Skeletal muscle satellite cell (primary cell): ENCODE data around the gene MRPS34.

Experiments used
- H3K27me3 ChIP-seq: 2 replicates; pipeline ENCODE4 v1.7.0; 2013; ENCODE audit warnings: low read length; ENCODE audit not compliant: control insufficient read depth, insufficient read depth
- H3K36me3 ChIP-seq: 2 replicates; pipeline ENCODE4 v1.7.0; 2013; ENCODE audit warnings: mild to moderate bottlenecking, control low read depth, low read length; ENCODE audit not compliant: insufficient read depth
- H3K4me1 ChIP-seq: 2 replicates; pipeline ENCODE4 v1.7.0; 2013; ENCODE audit warnings: low read length; ENCODE audit not compliant: control insufficient read depth, insufficient read depth
- H3K4me2 ChIP-seq: 2 replicates; pipeline ENCODE4 v1.7.0; 2013; ENCODE audit warnings: mild to moderate bottlenecking, low read length
- H3K4me3 ChIP-seq: 2 replicates; pipeline ENCODE4 v1.7.0; 2013; ENCODE audit warnings: low read length
- H3K9ac ChIP-seq: 2 replicates; pipeline ENCODE4 v1.7.0; 2013; ENCODE audit warnings: mild to moderate bottlenecking, low read depth, low read length, moderate library complexity
- H3K9me3 ChIP-seq: replicated peaks from 2 replicates; pipeline ENCODE4 v1.7.0; 2013; ENCODE audit warnings: mild to moderate bottlenecking, control low read depth, low read length

MRPS34 gene

DNA sequence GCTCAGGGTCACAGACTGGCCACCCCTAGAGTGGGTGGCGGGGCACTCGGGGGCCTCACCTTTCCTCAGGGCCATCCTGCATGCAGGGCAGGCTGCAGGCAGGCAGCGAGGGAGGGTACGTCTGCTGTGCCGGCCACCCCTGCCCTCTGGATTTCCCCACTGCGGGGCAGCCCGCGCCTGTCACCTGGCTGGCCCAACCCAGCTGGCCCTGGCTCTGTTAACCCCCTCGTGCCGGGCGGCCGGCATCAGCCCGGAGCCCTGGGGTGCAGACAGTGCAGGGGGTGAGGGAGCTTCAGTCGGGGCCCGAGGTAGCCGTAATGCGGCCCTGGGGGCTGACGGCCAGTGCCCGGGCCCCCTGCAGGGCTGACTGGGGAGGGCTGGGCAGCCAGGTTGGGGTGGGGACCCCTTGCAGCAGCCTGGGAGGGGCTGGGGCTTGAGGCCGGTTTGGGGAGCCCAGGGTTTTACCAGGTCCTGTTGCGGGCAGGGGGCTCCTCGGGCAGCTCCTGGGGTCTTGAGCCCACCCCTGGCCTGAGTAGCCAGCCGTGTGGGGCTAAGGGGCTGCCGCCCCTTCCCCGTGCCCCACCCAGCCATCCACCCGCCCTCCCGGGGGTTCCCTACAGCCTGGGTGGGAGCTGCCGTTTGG lies 20.8 kb upstream of the MRPS34 start, which contains the start of gene IGFALS:
TSS of gene IGFALS (minus strand) at position 128 of the 643 bp plus-strand sequence. CDS start at position 75, 53 bp downstream.
- H3K36me3 ChIP-seq, result peaks cover 6% of the 10 kb centered on the region
- H3K9ac ChIP-seq, result no peak within 1 kb of the TSS
- H3K27me3 ChIP-seq, result no peaks in the 10 kb centered on the region
- no peaks in the 10 kb centered on the region for H3K4me1 ChIP-seq
- H3K4me2 ChIP-seq, result no peak within 1 kb of the TSS
- no peak within 1 kb of the TSS for H3K4me3 ChIP-seq
- H3K9me3 ChIP-seq, result peaks cover 4% of the 10 kb centered on the region

DNA sequence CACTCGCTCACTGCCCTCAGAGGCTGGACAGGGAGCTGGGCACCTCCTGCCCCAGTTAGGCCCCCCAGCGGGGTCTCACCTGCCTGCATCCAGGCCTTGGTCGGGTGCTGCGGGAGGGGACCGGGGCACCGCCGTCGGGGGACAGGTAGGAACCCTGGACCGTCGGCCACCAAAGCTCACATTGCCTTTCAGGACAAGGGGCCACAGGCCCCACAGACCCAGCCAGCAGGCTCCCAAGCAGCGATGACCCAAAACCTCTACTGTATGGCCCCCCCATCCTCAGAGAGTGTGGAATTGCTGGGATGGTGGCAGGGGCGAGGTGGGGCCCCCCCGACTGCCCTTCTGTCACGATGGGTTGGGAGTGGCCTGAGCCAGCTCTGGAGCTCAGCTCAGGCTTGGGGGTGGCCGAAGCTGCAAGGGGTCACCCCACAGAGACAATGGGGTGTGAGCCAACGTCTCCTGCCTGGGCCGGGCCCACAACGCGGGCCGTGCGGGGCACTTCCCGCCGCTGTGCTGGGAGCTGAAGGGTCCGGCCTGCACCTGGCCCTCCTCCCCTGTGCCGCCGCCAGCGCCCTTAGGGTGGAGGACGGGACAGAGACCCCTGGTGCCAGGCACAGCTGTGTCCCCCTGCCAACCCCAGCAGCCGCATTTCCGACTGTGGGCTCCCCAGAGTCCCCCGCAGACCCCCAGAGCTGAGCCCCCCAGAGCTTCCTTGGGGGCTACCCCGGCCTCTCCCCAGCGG lies 20.1 kb upstream of the MRPS34 start:
- no peak overlapping the region for H3K4me2 ChIP-seq

DNA sequence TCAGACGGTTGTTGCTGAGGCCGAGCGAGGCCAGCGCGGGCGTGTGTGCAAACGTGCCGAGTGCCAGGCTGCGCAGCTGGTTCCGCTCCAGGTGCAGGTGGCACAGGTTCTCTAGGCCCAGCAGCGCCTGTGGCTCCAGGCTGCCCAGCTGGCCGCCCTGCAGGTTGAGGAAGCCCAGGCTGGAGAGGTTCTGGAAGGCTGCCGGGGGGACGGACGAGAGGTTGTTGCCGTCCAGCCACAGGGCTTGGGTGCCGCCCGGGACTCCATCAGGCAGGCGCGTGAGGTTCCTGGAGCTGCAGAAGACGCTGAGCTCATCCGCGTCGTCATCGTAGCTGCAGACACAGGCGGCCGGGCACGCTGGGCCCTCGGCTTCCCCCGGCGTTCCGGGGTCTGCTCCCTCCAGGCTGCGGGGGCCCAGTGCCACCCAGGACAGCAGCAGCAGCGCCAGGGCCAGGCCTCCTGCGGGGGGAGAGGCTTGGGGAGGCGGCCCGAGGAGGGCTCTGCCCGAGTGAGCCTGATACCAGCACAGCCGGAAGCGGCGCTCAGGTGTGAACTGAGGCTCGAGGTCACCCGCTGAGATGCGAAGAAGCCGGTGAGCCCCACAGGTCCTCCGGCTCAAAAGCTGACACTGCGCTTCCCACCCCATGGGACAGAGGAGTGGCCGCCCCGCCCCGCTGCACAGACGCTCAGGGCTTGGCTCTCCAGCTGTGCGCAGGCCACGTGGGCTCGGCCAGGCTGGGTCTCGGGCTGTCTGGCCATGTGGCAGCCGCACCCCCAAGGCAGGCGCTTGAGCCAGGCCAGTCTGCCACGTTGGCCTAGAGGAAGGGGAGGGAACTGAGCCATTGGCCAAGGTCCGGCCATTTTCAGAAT lies 19.2 kb upstream of the MRPS34 start:
- H3K4me3 ChIP-seq, result no peak overlapping the region
- H3K4me1 ChIP-seq, result no peaks in the 10 kb centered on the region
- no peak overlapping the region for H3K9ac ChIP-seq
- no peaks in the 10 kb centered on the region for H3K9me3 ChIP-seq
- no peak overlapping the region for H3K4me2 ChIP-seq
- H3K36me3 ChIP-seq, result peaks cover 6% of the 10 kb centered on the region
- no peaks in the 10 kb centered on the region for H3K27me3 ChIP-seq

More for the DNA sequence above, 20.1 kb upstream of the MRPS34 start:
- Histone ChIP-seq H3K4me3 (no peak overlapping the region), H3K9ac (no peak overlapping the region), H3K4me1 (no peaks in the 10 kb centered on the region), H3K27me3 (no peaks in the 10 kb centered on the region), H3K36me3 (peaks cover 6% of the 10 kb centered on the region), H3K9me3 (peaks cover 3% of the 10 kb centered on the region)

DNA sequence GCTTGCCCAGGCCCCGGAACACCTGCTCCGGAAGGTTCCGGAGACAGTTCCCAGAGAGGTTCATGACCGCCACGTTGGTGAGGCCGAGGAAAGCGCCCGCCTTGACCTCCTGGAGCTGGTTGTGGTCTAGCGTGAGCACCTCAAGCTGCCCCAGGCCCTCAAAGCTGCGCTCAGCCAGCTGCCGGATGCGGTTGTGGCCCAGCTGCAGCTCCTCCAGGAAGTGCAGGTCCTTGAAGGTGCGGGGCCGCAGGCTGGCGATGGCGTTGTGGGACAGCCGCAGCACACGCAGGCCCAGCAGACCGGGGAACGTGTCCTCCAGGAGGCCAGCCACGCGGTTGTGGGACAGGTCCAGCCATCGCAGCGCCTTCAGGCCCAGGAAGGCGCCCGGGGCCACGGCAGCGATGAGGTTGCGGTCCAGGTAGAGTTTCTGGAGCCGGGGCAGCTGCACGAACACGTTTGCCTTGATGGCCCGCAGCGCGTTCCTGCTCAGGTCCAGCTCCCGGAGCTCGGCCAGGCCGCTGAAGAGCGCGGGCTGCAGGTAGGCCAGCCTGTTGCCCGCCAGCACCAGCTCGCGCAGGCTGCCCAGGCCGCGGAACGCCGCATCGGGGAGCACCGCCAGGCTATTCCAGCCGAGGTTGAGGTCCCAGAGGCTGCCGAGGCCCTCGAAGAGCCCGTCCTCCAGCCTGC lies 18.5 kb upstream of the MRPS34 start:
- Histone ChIP-seq H3K27me3 (no peaks in the 10 kb centered on the region), H3K4me3 (no peak overlapping the region), H3K9me3 (no peaks in the 10 kb centered on the region), H3K36me3 (peaks cover 11% of the 10 kb centered on the region), H3K4me1 (no peaks in the 10 kb centered on the region), H3K4me2 (no peak overlapping the region), H3K9ac (no peak overlapping the region)

DNA sequence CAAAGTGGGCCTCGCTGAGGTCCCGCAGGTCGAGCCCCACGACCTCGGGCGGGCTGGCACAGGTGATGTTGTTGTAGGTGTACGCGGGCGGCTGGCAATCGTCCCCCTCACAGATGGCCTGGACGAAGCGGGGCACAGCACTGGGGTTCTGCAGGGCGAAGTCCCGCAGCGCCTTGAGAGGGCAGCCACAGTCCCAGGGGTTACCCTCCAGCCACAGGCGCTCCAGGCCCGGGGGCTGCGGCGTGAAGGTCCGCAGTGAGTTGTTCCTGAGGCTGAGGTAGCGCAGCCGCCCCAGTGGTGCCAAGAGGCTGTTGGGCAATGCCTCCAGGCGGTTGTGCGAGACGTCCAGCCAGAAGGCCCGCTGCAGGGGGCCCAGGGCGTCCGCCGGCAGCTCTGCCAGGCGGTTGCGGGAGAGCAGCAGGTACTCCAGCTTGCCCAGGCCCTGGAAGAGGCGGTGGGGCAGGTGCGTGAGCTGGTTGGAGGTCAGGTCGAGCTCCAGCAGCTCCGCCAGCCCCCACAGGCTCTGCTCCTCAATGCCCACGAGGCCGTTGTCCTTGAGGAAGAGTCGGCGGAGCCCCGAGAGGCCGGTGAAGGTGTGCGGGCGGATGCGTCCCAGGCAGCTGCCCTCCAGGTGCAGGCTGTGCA lies 17.8 kb upstream of the MRPS34 start:
- H3K4me3 ChIP-seq, result no peak overlapping the region
- no peaks in the 10 kb centered on the region for H3K27me3 ChIP-seq
- no peak overlapping the region for H3K9ac ChIP-seq
- no peaks in the 10 kb centered on the region for H3K4me1 ChIP-seq
- H3K4me2 ChIP-seq, result no peak overlapping the region
- peaks cover 14% of the 10 kb centered on the region for H3K36me3 ChIP-seq
- no peaks in the 10 kb centered on the region for H3K9me3 ChIP-seq

DNA sequence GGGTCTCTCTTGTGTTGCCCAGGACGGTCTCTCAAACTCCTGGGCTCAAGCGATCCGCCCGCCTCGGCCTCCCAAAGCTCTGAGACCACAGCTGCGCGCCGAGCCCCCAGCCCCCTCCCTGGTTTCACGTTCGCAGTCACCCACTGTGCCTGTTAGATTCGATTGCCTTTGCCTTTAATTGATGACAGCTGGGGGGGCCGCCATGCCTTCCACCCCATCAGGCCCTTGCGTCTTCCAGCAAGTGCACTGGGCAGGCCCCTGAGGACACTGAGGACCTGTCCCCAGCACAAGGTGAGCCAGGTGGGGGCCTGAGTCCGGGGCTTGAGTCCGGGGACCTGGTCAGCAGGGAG lies 17.3 kb upstream of the MRPS34 start:
- Histone ChIP-seq H3K27me3 (no peaks in the 10 kb centered on the region), H3K4me3 (no peak overlapping the region), H3K9me3 (no peaks in the 10 kb centered on the region), H3K9ac (no peak overlapping the region), H3K36me3 (peaks cover 14% of the 10 kb centered on the region), H3K4me2 (no peak overlapping the region), H3K4me1 (no peaks in the 10 kb centered on the region)

DNA sequence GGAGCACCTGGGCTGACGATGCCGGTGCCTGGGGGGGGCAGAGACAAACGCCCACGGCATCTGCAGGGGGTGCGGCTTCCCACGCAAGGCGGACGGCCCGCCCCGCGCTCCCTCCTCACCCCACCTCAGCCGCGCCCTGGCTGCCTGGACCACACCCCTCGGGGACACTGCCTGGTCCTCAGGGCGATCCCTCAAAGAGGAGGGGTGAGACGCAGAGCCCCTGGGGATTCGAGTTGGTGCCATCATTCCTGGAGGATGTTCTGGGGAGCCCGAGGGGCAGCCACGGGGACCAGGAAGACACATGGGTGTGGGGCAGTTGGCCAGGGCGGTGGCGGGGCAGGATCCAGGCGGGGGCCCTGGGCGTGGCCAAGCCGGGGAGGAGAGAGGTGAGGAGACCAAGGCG lies 16.7 kb upstream of the MRPS34 start:
- no peaks in the 10 kb centered on the region for H3K27me3 ChIP-seq
- no peak overlapping the region for H3K9ac ChIP-seq
- peaks cover 14% of the 10 kb centered on the region for H3K36me3 ChIP-seq
- H3K4me2 ChIP-seq, result no peak overlapping the region
- no peak overlapping the region for H3K4me3 ChIP-seq
- H3K4me1 ChIP-seq, result no peaks in the 10 kb centered on the region
- H3K9me3 ChIP-seq, result no peaks in the 10 kb centered on the region

DNA sequence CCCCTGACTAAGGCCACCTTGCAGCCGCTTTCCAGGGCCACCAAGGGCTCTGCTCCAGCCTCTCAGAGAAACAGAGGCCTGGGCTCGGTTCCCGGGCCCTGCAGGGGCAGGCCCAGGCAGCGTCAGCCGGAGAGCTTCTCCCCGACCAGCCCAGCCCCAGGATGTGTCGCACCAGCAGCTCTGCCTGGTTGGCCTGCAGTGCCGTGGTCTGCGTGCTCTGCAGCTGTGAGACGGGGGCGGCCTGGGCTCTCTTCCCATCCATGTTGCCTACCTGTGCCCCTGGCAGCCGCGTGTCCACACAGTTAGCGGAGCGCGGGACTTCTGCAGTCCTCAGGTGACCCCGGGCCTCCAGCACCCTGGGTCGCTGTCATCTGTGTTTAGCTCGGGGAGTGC lies 15.8 kb upstream of the MRPS34 start:
- Histone ChIP-seq H3K36me3 (peaks cover 14% of the 10 kb centered on the region), H3K9me3 (no peaks in the 10 kb centered on the region), H3K4me3 (no peak overlapping the region), H3K27me3 (no peaks in the 10 kb centered on the region), H3K4me1 (no peaks in the 10 kb centered on the region), H3K4me2 (no peak overlapping the region), H3K9ac (no peak overlapping the region)

DNA sequence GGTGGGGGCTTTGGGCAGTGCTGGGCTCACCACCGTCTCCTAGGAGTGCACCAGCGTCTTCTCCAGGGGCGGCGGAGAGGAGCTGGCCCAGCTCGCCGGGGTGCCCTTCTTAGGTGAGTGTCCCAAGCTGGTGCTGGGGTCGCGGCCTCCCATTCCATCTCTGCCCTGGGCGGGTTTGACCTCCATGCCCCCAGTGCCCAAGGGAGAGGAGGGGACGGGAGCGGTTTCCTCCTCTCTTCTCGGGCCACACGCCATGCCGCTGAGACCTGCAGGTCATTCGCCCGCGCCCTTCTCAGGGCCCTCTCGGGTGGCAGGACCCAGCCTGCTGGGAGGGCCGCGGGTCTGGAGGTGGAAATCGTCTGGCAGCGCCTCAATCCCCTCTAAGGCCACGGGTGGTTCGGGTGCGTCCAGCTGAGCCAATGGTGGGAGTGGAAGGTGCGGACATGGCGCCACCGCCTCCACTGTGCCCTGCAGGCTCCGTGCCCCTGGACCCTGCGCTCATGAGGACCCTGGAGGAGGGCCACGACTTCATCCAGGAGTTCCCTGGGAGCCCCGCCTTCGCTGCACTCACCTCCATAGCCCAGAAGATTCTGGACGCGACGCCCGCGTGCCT lies 15.3 kb upstream of the MRPS34 start:
- Histone ChIP-seq H3K36me3 (peaks cover 14% of the 10 kb centered on the region), H3K27me3 (no peaks in the 10 kb centered on the region), H3K9ac (no peak overlapping the region), H3K4me3 (no peak overlapping the region), H3K4me1 (no peaks in the 10 kb centered on the region), H3K4me2 (no peak overlapping the region), H3K9me3 (no peaks in the 10 kb centered on the region)

DNA sequence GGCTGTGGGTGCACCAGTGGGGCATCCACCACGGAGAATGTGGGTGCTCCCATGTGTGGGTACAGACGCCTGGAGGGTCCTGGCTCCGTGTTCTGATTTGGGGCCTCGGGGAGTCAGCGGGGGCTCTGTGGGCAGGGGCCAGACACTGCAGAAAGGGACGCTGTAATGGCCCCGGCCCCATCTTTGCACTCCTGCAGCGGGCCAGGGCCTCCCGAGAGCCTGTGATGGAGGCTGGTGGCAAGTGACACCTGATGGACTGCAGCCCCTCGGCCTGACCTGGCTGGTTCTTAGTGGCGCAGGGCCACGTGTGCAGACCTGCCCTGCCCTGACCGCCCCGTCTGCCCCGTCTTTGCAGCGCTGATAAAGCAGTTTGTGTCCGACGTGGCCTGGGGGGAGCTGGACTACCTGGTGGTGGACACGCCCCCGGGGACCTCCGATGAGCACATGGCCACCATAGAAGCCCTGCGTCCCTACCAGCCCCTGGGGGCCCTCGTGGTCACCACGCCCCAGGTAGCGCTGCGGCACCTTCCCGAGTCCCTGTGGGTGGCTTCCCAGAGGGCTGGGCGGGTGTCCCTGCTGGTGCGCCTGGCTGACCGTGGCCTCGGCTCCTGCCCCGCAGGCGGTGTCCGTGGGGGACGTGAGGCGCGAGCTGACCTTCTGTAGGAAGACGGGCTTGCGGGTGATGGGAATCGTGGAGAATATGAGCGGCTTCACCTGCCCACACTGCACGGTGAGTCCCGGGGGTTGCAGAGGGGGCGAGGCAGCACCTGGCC lies 14.6 kb upstream of the MRPS34 start:
- no peaks in the 10 kb centered on the region for H3K4me1 ChIP-seq
- no peak overlapping the region for H3K4me2 ChIP-seq
- H3K36me3 ChIP-seq, result peaks cover 14% of the 10 kb centered on the region
- no peak overlapping the region for H3K9ac ChIP-seq
- no peaks in the 10 kb centered on the region for H3K9me3 ChIP-seq
- H3K4me3 ChIP-seq, result no peak overlapping the region
- H3K27me3 ChIP-seq, result no peaks in the 10 kb centered on the region
